H4 (cell line): ENCODE data around the gene RASSF9. TPM values are rescaled to one million over a fixed set of nuclear protein-coding genes. Genes with fewer than 3 reads are reported as not detected.

Experiments used
- total RNA-seq: library from RNA; depleted of rRNA; stranded (reverse); fragments of >200 nt; shearing (Covaris generic); gene quantifications from 2 replicates; pipeline ENCODE4 v1.2.3, GENCODE V29; 2014; rRNA removed

RASSF9 gene
- total RNA-seq, 1 experiment from 2014 or later: 0.54 TPM

Other genes with a start within 250 kb of the RASSF9 start
- gene NTS, start 37.9 kb upstream of the RASSF9 start, total RNA-seq: 0.08 TPM in 1 of 2 replicates, not detected in the other